ENCODE results near the gene USF3.

DNA sequence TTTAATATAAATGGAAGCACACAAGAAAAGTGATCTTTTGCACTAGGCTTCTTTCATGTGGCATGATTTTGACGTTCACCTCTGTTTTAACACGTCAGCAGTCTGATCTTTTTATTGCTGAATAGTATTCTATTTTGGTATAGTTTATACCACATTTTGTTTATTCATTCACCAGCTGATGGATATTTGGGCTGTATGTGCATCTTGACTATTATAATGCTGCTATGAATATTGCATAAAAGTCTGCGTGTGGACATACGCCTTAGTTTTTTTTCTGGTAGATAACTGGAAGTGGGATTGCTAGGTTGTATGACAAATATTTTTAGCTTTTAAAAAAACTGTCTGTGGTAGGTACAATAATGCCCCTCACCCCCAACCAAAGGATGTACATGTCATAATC lies 35.3 kb upstream of the USF3 start:
- TF ChIP-seq, protein P1, sequence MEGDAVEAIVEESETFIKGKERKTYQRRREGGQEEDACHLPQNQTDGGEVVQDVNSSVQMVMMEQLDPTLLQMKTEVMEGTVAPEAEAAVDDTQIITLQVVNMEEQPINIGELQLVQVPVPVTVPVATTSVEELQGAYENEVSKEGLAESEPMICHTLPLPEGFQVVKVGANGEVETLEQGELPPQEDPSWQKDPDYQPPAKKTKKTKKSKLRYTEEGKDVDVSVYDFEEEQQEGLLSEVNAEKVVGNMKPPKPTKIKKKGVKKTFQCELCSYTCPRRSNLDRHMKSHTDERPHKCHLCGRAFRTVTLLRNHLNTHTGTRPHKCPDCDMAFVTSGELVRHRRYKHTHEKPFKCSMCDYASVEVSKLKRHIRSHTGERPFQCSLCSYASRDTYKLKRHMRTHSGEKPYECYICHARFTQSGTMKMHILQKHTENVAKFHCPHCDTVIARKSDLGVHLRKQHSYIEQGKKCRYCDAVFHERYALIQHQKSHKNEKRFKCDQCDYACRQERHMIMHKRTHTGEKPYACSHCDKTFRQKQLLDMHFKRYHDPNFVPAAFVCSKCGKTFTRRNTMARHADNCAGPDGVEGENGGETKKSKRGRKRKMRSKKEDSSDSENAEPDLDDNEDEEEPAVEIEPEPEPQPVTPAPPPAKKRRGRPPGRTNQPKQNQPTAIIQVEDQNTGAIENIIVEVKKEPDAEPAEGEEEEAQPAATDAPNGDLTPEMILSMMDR (IDR thresholded peaks at IDR 0.05) = no peak
- TF ChIP-seq EZH2 (IDR thresholded peaks at IDR 0.05) = no peak
